ENCODE results near the gene NME9. TPM values are rescaled to one million over a fixed set of nuclear protein-coding genes. Genes with fewer than 3 reads are reported as not detected.

NME9 gene
- total RNA-seq, 4 donors from 2014 or later = 0.38 TPM; not detected in 3

DNA sequence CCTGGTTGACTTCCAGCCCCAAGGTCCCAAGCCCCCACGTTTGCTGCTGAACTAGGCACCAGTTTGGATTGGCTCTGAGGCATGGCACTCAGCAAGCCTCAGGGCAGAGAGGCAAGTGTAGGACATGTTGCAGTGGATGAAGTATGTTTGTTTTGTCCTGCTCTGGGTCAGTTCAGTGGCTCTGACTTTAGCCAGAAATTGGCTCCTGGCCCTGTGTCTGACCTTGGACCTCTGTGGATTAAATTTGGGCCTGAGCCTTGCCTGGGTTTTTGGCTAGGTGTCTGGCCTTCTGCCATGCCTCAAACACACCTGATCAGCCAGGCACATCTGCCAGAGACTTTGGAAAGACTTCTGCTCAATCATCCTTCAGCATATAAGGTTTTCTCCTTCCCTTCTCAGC lies 15.1 kb upstream of the NME9 start:
- no peaks in the 10 kb centered on the region for H3K9me3 ChIP-seq
- no peak overlapping the region for H3K4me3 ChIP-seq
- WGBS = 40% methylated on average over 1 of the region's 1 CpG
- no peaks in the 10 kb centered on the region for H3K36me3 ChIP-seq
- H3K27me3 ChIP-seq = no peaks in the 10 kb centered on the region
- H3K27ac ChIP-seq = no peak overlapping the region
- peaks cover 16% of the 10 kb centered on the region for H3K4me1 ChIP-seq
- no peak for DNase-seq (ENCODE audit: low spot score in 2 of 2)
- no peak for TF ChIP-seq EP300 (IDR thresholded peaks at IDR 0.05)
- no peak for TF ChIP-seq POLR2A (IDR thresholded peaks at IDR 0.05)
- TF ChIP-seq, protein P1, sequence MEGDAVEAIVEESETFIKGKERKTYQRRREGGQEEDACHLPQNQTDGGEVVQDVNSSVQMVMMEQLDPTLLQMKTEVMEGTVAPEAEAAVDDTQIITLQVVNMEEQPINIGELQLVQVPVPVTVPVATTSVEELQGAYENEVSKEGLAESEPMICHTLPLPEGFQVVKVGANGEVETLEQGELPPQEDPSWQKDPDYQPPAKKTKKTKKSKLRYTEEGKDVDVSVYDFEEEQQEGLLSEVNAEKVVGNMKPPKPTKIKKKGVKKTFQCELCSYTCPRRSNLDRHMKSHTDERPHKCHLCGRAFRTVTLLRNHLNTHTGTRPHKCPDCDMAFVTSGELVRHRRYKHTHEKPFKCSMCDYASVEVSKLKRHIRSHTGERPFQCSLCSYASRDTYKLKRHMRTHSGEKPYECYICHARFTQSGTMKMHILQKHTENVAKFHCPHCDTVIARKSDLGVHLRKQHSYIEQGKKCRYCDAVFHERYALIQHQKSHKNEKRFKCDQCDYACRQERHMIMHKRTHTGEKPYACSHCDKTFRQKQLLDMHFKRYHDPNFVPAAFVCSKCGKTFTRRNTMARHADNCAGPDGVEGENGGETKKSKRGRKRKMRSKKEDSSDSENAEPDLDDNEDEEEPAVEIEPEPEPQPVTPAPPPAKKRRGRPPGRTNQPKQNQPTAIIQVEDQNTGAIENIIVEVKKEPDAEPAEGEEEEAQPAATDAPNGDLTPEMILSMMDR (IDR thresholded peaks at IDR 0.05) = no peak
- no peak for TF ChIP-seq POLR2AphosphoS5 (IDR thresholded peaks at IDR 0.05)

DNA sequence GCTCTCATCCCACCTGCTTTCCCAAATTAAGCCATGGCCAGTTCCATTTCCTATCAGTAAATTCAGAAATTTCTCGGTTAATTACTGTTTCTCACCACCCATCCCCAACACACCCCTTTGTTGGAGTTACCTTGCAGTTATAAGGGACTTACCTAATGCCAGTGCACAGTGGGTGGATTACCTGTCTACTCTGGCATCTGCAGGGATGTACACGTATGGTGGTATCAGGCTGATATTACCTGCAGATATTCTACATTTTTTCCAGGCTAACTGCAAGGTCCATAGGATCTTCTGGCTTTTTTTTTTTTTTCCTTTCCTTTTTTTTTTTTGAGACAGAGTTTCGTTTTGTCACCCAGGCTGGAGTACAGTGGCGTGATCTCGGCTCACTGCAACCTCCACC lies 10.9 kb upstream of the NME9 start:
- TF ChIP-seq POLR2AphosphoS5 (IDR thresholded peaks at IDR 0.05) (no peak), POLR2A (IDR thresholded peaks at IDR 0.05) (no peak), EP300 (IDR thresholded peaks at IDR 0.05) (no peak)
- TF ChIP-seq, protein P1 (IDR thresholded peaks at IDR 0.05) = no peak
- Histone ChIP-seq H3K27ac (no peak overlapping the region), H3K9me3 (no peaks in the 10 kb centered on the region), H3K4me3 (no peak overlapping the region), H3K4me1 (no peaks in the 10 kb centered on the region), H3K36me3 (no peaks in the 10 kb centered on the region), H3K27me3 (no peaks in the 10 kb centered on the region)
- WGBS = 94% methylated on average over 5 of the region's 5 CpGs
- no peak for DNase-seq (ENCODE audit: low spot score in 2 of 2)

DNA sequence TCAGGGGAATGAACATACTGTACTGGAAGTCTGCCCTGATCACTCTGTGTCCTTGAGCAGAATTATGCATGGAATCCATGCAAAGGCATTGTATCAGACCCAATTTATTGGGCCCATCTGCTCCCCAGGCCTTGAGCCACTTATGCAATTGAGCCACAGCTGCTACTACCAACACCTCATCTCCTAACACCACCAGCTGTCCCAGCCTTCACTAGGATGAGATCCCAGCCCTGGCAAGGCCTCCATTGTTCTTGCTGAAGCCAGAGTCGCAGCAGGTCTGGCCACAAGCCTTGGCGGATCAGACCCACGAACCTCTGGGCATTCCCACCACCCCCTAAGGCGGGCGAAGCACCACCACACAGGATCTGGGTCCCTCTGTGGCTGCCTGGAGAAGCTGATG lies 9.2 kb upstream of the NME9 start:
- Histone ChIP-seq H3K27me3 (no peaks in the 10 kb centered on the region), H3K36me3 (no peaks in the 10 kb centered on the region), H3K4me3 (no peak overlapping the region), H3K9me3 (no peaks in the 10 kb centered on the region), H3K27ac (no peak overlapping the region), H3K4me1 (no peaks in the 10 kb centered on the region)
- TF ChIP-seq POLR2A (IDR thresholded peaks at IDR 0.05) = no peak
- no peak for TF ChIP-seq POLR2AphosphoS5 (IDR thresholded peaks at IDR 0.05)
- no peak for TF ChIP-seq EP300 (IDR thresholded peaks at IDR 0.05)
- TF ChIP-seq, protein P1 (IDR thresholded peaks at IDR 0.05) = no peak
- 69% methylated on average over 5 of the region's 5 CpGs for WGBS
- DNase-seq (ENCODE audit: low spot score in 2 of 2) = no peak

DNA sequence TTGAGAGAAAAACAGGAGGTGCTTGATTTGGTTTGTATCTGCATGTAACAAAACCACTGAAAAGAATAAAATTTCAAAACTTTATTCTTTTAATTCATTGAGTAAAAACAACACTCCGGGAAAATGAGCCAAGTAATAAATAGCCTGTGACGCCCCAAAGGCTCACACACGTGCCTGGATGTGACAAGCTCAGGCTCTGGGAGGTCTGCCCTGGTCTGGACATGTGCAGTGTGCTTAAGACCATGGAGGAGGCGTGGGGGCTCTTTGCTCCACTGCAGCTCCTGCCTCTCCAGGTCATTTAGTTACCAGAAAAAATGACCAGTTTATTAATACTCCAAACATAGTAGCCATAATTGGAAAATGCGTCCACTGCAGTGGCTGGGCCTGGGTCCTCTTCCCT lies 8.6 kb upstream of the NME9 start:
- 41% methylated on average over 5 of the region's 5 CpGs for WGBS
- no peak overlapping the region for H3K4me3 ChIP-seq
- H3K27ac ChIP-seq = no peak overlapping the region
- H3K27me3 ChIP-seq = no peaks in the 10 kb centered on the region
- no peak for TF ChIP-seq POLR2A (IDR thresholded peaks at IDR 0.05)
- TF ChIP-seq EP300 (IDR thresholded peaks at IDR 0.05) = no peak
- no peak for TF ChIP-seq POLR2AphosphoS5 (IDR thresholded peaks at IDR 0.05)
- TF ChIP-seq, protein P1 (IDR thresholded peaks at IDR 0.05) = no peak
- H3K9me3 ChIP-seq = no peaks in the 10 kb centered on the region
- no peak for DNase-seq (ENCODE audit: low spot score in 2 of 2)
- H3K36me3 ChIP-seq = no peaks in the 10 kb centered on the region
- no peaks in the 10 kb centered on the region for H3K4me1 ChIP-seq

DNA sequence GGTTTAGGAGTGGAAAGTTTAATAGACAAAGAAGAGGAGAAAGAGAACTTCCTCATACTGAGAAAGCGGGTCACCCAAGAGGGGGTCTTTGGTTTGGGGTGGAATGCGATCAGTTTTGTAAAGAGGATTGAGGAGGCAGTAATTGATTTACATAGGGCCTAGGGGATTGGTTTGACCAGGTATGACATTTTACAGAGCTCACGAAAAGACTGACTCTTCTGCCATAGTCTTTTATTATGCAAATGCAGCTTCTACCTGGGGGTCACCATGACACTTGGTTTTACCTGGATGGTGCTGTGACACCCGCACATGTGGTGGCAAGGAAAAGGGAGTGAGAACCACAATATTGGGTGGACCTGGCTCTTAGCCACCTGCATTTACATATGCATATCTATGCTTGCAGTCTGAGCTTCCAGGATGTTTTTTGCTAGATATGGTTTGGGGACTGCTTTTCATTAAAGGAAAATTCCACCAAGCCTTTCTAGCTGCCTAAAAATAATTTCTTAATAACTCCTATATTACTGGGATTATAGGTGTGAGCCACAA lies 6.9 kb upstream of the NME9 start:
- Histone ChIP-seq H3K9me3 (no peaks in the 10 kb centered on the region), H3K27me3 (no peaks in the 10 kb centered on the region), H3K36me3 (no peaks in the 10 kb centered on the region), H3K27ac (no peak overlapping the region), H3K4me3 (no peak overlapping the region), H3K4me1 (no peaks in the 10 kb centered on the region)
- no peak for DNase-seq (ENCODE audit: low spot score in 2 of 2)
- TF ChIP-seq, protein P1 (IDR thresholded peaks at IDR 0.05) = no peak
- WGBS = 81% methylated on average over 4 of the region's 4 CpGs

Measured in suprapubic skin (tissue), 4 donors.